NCI-H2171 treated with DMSO at 0.1 percent for 48 hours (cell line): ENCODE measurements around the gene RNASET2.
"Not testable (repeated sequence)": the region's sequence is repeated elsewhere in the genome, so short reads cannot be mapped to it uniquely, and the experiment has no call there.

ENCODE experiments used
- DNase-seq: peaks from one replicate; lab custom pipeline; 2025; lab: John Stamatoyannopoulos, UW

The RNASET2 gene

DNA sequence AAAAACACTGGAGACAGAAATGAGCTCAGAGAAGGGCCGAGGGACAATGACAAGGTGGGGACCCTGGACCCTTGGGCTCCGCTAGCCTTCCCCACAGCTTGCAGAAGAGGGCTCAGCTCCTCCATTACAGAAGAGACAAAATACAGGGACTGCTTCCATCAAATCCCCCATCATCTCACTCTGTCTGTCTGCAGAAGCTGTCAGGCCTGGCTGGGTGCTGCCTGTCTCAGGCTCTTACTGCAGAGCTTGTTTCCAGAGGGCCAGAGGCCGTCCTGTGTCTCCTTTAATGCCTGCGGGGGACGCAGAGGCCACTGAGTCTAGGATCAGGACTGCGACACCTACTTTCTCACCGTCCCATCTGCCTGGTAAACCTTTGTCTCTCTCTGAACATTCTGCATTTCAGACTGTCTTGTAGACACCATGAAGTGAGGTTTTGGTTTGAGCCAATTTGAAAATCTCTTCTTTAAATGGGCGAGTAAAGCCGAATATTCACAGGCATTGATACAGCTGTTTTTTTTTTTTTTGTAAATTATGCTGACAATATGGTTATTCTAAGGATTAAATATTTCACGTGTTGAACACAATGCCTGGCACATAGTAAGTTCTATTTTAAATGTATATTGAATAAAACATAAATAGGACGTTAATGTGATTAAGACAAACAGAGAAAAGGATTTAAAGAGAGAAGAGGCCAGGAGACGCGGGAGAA lies 28.3 kb downstream of the RNASET2 start:
- no peak for DNase-seq

DNA sequence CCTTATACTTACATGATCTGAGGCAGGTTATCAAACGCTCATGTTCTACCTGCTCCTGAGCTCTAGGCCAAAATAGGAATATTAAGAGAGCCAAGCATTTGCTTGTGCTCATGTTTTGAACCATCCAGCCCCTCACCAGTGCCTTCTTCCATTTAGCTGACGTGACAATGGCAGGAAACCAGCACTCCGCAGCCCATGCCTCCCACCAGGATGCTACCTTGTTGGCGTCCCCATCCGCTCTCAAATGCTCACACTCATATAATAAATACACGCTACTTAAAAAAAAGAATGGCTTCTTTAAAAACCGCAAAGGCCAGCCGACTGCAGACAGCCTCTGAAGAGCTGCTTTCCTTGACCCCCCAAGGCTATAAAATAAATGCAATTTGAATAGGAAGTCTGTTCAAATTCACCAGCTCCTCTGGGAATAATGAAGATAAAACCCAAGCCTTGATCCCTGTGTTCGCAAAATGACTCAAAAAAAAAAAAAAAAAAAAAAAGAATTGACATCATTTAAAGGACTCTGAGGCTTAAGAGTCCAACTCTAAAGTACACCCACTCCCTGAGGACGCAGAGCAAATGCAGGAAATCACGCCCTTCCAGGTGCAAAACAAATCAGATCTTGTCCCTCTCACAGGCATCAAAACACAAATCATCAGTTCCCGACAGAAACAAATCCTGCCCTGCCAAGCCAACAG lies 29.0 kb downstream of the RNASET2 start:
- no peak for DNase-seq

DNA sequence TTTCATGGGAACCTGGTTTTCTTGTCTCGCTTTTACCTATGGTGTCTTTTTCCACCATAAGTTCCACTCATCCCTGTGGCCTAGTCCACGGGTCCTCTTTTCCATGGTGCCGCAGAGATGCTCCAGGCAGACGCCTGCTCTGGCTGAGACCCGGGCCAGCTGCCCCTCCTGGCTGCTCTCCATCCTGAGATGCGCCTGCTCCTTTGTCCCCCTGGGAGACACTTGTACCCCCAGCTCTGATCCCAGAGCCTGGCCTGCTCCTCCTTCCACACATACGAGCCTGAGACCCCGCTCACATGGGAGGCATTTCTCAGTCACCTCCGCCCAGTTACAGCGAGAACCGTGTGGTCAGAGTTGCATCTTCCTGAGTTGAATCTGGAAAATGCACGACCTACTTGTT lies 29.6 kb downstream of the RNASET2 start:
- no peak for DNase-seq

DNA sequence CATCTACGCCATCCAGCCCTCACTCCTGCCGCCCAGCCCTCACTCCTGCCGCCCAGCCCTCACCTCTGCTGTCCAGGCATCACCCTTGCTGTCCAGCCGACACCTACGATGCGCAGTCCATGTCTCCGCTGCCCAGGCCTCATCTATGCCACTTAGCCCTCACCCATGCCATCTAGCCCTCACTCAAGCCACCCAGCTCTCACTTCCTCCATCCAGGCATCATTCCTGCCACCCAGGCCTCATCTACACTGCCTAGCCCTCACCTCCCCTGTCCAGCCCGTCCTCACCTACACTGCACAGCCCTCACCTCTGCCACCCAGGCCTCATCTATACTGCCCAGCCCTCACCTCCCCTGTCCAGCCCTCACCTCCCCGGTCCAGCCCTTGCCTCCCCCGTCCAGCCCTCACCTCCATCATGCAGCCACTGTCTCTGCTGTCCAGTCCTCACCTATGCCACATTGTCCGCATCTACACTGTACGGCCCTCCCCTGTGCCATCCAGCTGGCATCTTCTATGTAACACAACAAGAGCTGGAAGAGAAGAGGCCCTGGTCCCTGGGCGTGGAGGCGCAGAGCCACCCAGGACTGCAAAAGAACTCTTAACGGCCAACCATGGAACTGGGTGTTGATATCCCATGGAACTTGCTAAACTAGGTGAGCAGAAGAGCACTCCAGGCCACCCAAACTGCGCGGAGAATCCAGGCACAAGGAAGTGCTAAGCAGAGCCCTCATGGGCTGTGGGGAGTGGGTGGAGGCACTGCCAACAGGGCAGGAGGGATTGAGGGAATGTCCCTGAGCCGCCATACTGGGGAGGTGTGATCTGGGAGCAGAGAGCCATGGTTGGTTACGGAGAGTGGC lies 31.0 kb downstream of the RNASET2 start:
- no peak for DNase-seq

DNA sequence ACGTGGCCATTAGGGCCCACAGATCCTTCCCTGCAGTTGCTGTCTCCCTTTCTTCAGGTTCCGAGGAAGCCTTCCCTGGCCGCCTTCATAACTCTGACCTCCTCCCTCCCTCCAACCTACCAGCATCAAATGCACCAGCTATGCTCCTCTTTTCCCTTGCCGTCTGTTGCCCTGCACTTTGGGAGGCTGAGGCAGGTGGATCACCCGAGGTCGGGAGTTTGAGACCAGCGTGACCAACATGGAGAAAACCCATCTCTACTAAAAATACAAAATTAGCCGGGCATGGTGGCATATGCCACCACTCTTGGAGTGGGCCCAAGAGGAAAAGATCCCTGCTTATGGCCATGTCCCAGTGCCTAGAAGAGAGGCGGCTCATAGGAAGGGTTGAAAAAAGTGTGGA lies 31.8 kb downstream of the RNASET2 start:
- DNase-seq: no peak

DNA sequence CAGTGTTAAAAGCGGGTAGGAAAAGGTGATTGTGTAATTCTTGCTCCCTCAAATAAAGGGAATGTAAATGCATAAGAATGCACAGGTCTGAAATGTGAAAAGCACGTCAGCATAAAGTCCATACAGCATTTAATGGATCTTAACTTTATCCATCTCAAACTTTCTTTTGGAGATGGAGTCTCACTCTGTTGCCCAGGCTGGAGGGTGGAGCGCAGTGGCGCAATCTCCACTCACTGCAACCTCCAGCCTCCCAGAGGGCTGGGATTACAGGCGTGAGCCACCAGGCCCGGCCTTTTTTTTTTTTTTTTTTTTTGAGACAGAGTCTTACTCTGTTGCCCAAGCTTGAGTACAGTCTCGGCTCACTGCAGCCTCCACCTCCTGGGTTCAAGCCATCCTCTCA lies 33.4 kb downstream of the RNASET2 start:
- DNase-seq: no peak

DNA sequence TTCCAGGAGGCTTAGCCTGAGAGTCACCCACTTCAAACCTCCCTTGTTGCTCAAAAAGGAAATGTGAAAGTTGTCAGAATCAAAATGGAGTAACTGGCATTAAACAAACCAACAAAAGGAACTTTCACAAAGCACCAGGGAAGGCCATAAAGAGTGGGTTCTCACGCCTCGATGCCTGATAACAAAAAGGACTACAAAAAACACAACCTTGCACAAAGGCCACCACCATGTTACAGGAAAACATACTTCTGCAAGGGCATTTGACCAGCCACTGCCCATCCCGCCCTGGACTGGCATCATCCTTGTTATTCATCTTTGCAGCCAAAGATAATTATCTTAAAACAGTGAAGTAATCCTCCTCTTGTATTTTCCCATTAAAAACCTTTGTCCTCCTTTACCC lies 34.8 kb downstream of the RNASET2 start:
- no peak for DNase-seq

DNA sequence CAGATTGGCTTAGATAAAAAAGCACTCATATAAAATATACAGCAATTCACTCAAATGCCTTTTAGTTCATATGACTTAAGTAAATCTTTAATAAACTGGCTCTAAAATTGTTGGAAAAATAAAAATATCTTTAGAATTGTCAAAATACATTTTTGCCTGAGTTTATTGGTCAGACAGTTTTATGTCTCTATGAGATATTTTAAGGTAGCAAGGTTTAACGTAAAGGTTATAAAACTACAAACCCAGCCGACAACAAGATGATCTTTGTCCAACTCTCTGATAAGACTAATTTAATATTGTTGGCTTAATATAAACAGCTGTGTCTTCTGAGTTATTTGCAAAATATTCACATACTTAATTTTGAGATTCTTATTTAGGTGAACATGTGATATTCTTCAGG lies 39.5 kb downstream of the RNASET2 start:
- no peak for DNase-seq

DNA sequence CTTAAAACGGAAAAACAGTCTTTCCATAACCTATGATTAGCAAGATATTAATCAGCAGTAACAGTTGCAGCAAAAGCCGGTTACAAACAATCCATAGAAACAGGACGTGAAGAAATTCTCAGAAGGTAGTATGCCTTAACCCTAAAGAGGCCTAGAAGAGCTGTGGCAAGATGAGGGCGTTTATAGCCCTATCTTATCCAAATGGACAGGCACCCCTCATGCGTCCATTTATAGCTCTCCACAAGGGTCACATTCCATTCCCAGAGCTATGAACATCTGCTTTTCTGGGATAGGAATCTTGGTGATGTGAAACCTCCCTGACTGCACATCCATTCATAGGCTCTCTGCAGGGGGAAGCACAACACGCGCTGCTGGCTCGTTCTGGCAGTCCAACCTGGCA lies 40.9 kb downstream of the RNASET2 start:
- not testable (repeated sequence) for DNase-seq

DNA sequence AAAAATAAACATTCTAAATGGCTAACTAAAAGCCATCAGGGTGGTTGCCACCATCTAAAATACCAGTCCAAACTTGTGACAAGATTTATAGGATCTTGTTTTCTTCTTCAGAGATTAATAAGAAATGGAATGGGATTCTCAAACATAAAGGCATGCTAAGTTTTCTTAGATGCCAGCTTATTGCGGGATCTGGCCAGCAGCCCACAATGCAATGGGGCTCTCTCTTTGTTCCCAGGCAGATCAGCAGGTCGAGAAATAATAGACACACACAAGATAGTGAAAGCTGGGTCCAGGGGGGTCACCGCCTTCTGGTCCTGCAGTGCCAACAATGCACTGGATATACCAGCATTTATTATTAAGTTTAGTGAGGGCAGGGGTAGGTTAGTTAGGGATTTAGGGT lies 41.4 kb downstream of the RNASET2 start:
- DNase-seq: not testable (repeated sequence)

DNA sequence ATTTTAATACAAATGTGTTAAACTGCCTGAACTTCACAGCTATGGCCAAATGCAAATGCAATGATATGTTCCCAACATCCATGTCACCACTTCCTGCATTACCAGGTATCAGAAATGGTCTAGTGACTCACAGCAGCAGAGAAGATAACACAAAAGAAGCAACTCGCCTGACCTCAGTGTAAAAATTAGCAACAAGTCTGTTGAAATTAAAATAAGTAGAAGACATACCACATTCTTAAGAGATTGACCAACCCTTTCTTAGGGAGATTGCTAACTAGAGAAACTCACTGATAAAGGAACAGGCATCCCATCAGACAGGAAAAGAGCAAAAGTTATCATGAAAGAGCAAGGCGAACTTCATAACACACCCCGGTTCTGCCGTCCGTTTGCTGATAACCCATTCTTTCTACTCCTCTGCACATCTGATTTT lies 45.1 kb downstream of the RNASET2 start:
- DNase-seq: no peak

DNA sequence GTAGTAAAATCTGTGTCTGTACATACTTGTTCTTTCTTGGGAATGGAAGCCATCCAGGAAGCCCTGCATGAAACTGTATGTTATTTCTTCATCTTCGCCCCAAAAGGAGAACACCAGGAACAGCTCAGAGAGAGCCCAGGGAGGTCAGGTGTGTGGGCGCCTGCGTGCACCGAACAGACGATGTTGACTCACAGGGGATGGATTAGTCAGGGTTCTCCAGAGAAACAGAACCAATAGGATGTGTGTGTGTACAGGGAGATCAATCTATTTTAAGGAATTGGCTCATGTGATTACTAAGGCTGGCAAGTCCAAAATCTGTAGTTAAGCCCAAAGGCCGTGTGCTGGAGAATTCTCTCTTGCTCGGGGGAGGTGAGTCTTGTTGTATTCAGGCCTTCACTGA lies 45.7 kb downstream of the RNASET2 start:
- DNase-seq: no peak

DNA sequence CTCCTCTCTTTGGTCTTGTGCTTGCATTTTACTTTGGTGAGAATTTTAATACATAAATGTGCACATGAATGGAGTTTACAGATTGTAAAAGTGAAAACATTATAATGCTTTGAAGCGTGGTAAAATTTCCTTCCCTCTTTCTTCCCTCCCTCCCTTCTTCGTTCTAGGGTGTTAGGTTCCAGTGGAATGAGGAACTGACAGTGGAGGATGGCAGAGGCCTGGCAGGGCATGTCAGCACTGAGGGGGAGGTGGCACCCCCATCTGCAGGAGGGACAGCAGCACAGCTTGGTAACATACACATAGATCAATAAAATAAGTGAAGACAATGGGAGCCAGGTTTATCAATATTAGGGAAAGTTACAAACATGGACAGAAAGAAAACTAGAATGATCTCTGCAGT lies 47.5 kb downstream of the RNASET2 start:
- DNase-seq: no peak

DNA sequence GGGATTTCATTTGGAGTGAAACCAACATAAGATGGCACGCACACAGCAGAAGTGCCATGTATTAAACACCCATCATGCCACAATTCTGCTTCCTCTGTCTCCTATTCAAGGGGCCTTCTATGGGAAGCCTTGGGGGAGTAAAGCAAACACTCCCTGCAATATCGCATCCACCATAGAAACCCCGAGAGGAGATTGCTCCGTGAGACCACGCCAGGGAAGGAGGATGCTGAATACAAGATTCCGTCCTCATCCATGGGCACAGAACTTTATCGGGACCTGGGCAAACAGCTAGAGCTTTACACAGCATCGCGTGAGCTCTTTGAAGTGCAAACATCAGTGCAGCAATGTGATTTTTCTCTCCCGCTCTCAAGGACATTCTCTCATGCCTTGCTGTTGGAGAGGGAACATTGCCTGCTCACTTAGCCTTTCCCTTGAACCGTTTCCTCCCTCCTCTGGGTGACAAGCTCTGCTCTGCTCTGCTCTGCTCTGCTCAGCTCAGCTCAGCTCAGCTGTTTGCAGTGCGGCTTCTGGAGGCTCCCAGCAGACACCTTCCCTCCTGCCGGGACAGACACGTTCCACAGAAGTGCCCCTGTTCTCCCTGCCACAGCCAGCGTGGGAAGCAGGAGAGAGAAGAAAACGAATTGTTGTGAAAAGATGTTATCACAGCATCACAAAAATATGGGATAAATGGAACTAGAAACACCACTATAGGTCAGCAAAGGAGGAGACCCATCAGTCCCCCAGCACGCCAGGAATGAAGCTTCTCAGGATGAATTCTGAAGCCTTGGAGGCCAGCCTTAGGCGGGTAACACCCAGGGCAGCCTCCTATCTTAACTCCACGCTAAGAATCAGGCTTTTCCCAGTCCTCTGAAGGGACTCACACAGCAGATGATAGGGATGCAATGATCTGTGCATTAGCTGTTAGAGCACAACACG lies 48.2 kb downstream of the RNASET2 start:
- DNase-seq: no peak

DNA sequence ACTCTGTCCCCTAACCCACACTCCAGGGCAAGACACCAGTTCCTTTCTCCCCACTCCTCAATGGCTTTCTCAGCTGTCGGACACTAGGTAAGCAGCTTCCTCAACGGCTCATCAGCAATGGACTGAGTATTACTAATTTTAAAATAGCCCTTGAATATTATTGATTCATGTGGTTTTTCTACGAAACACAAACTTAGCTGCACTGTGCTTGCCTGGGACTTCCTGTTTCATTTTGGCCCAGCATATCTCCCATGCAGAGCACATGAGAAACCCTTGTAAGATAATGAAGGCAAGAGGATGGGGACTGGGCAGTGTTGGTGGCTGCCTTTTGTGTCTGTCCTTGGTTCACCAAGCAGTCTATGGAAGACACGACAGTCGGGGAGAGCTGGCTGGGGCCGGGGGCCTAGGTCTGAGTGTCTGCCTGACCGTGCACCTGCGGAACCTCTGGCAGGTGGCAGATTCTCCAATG lies 48.9 kb downstream of the RNASET2 start:
- DNase-seq: no peak

DNA sequence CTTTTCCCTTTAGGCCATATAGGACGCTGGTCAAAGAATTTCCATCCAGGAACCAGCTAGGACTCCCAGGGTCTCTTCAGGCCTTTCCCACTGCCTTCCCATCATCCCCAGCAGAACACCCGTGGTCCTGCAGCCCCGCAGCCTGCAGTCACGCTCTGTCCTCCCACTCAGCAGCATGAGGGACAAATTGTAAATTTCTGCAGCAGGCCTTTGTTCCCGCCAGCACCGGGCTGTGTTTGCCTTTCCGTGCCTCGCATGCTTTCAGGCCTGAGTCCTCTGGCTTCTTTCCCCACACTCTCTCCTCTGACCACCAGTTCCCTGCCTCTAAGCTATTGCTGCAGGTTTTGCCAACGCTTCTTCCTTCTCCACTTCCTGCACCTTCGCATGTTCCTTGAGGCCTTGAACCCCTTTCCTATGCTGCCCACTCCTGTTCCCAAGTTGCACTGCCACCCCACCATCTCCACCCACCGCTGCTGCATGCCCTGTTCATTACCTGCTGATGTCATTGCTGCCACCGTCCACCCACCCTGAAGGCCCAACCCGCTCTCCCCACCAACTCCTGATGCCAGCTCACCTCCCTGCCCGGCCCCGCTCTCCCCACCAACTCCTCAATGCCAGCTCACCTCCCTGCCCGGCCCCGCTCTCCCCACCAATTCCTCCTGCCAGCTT lies 49.8 kb downstream of the RNASET2 start:
- DNase-seq: no peak

DNA sequence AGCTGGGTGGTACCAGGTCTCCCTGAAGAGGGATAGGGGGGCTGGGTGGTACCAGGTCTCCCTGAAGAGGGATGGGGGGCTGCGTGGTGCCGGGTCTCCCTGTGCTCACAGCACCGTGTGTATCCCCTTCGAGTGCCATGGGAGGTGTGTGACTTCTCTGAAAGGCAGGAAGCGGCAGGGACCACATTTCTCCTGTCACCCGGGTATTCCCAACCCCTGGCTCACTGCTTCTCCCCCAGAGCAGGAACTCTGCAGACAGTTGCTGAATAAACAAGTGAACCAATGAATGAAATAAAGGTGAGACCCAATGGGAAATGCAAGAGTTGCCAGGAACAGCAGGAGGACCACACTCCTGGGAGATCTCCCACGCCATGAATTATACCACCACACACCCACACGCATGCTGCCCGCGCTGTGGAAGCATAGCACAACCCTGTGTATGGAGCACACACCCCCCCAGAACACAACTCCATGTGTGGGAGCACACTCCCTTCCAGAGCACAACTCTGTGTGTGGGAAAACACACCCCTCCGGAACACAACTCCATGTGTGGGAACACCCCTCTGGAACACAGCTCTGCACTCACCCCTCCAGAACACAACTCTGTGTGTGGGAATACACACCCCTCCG lies 50.7 kb downstream of the RNASET2 start:
- no peak for DNase-seq

DNA sequence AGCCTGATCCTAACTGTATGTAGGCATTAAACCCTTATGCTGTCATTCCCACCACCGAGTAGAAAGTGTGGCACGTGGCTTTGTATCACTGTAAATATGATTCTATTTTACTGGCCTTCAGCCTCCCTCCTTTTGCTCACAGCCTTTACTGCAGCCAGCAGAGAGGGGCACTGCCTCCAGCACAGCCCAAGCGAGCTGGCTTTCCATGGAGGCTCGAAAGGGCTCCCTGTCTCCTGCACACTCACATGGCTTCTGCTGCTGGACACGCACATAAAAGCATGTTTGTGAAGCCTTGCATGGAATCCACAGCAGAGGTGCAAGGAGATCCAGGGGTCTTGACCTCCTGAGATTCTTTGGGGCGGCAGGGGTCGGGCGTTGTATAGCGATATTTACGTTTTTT lies 51.3 kb downstream of the RNASET2 start:
- no peak for DNase-seq

DNA sequence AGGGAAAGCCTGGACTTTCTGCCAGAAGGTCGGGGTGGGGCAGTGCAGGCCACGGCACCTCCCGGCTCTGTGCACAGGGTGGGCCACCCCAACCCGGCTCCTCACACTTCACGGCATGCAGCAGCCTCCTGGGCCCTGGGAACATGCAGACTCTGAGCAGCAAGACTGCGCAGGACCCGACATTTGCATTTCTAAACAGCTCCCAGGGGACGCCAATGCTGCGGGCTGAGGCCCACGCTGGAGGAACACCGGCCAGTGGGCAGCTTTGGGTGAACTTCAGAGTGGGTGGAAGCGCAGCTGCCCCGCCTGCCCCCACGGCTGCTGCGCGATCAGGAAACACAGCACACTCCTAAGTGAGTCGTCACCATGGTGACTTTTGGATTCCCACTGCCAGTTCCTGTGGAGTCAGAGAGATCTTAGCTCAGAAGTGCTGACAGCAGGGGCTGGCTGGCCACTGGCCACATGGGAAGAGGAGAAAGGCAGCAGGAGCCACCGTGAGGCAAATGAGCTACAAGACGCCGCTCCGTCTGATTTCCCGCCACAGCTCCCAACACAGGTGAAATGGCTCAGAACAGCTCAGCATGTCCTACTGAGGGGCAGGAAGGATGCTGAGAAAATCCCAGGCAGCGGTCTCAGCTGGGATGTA lies 52.1 kb downstream of the RNASET2 start:
- peak; percentile 41 for DNase-seq

DNA sequence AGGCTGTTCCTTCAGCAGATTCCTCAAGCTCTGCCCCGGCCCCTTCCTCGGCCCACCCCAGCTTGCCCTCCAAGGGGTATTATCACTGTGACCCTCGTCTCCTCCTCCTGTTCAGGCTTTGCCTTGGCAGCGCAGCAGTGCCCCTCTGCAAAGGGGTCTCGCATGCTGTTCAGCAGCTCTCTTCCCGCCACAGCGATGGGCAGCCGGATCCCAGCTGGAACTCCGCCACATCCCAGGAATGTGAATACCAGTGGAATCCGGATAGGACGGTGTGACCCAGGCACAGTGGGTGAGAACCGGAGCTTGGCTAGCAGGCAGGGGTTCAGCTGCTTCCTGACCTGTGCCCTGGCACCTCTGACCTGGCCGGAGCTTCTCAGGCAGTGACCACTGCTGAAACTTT lies 52.9 kb downstream of the RNASET2 start:
- DNase-seq: no peak
